Activated naive CD4-positive, alpha-beta T cell treated with anti-CD3 and anti-CD28 coated beads, Interleukin-2, amount 10 ng/mL, durations not matched to agents 7 days and 5 days (primary cell): Measurements from ENCODE around the gene BAHD1.
"Not testable (repeated sequence)": the region's sequence is repeated elsewhere in the genome, so short reads cannot be mapped to it uniquely, and the experiment has no call there.

Experiments
- CTCF ChIA-PET: fragments of 350-600 bp; sonication (Branson Sonifier 250); formaldehyde crosslinking; loops from one replicate; lab custom pipeline; 2021; ENCODE audit warnings: antibody characterized with exemption; lab: Charles Lee
- DNase-seq: peaks from one replicate; pipeline ENCODE4 v3.0.0-alpha.2; 2020
- H3K27ac Mint-ChIP-seq: one replicate; pipeline ENCODE4 v1.8.0; 2021; ENCODE audit warnings: mild to moderate bottlenecking, moderate library complexity, mixed read lengths
- H3K27me3 Mint-ChIP-seq: one replicate; pipeline ENCODE4 v1.8.0; 2021; ENCODE audit warnings: mild to moderate bottlenecking, mixed read lengths
- H3K36me3 Mint-ChIP-seq: one replicate; pipeline ENCODE4 v1.8.0; 2021; ENCODE audit warnings: mixed read lengths
- H3K4me1 Mint-ChIP-seq: one replicate; pipeline ENCODE4 v1.8.0; 2021; ENCODE audit warnings: mixed read lengths
- H3K4me3 Mint-ChIP-seq: one replicate; pipeline ENCODE4 v1.8.0; 2021; ENCODE audit warnings: mild to moderate bottlenecking, moderate library complexity, mixed read lengths
- H3K9me3 Mint-ChIP-seq: one replicate; pipeline ENCODE4 v1.8.0; 2021; ENCODE audit warnings: mixed read lengths

BAHD1 gene

DNA sequence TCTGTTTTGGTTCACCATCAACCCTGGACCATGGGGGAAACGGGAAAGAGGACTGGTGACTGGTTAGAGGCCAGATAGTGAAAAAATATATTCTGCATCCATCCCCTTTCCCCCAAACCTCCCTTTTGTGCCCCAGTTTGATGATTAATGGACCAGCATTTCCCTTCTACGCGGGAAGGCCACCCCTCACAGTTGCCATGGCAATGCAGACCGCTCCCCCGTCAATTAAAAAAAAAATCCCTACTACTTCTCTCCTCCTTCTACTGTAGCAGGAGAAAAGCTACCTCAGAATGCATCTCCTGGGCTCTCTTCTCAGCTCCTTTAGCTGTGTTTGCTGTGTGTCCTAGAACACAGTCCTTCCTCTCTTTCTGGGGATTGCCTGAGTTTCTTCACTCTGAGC is 4.0 kb downstream of the BAHD1 start:
- H3K27me3 Mint-ChIP-seq, result peaks cover 32% of the 10 kb centered on the region
- H3K36me3 Mint-ChIP-seq, result peaks cover 18% of the 10 kb centered on the region
- CTCF ChIA-PET, result interaction anchor here (1.1 to 4.8 kb wide), 2 partner anchors 8 to 62 kb away, joined by 3 to 19 read pairs; no protein-coding TSS in a partner anchor
- H3K9me3 Mint-ChIP-seq, result no peaks in the 10 kb centered on the region
- H3K4me3 Mint-ChIP-seq, result no peak overlapping the region
- no peak overlapping the region for H3K27ac Mint-ChIP-seq
- no peak for DNase-seq
- peaks cover 47% of the 10 kb centered on the region for H3K4me1 Mint-ChIP-seq

- H3K4me3 Mint-ChIP-seq, result no peak overlapping the region
- CTCF ChIA-PET, result interaction anchor here (1.1 kb wide), 1 partner anchor 62 kb away, joined by 3 read pairs; no protein-coding TSS in a partner anchor
- no peak overlapping the region for H3K27ac Mint-ChIP-seq
Observed at GRCh38 chr15:40445421-40445922, 4.7 kb downstream of the BAHD1 start.

DNA sequence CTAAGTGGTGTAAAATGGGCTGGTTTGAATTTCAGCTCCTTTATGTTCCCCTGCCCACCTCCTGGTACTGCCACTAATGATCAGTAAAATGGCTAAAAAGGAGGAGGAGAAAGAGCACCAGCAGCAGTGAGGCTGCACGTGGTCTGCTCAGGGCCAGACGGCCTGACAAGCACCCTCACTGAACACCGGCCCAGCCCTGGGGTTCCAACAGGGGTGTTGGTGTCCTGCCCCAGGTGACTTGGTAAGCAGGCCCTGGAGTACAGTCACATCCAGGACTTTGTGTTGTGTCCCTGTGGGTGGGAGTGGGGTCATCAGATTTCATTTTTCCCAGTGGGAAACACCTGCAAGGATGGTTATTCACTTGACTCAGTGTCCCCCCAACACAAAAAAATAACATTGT is 5.4 kb downstream of the BAHD1 start:
- peaks cover 19% of the 10 kb centered on the region for H3K36me3 Mint-ChIP-seq
- CTCF ChIA-PET, result no interaction called here

More at GRCh38 chr15:40445421-40445922, 4.7 kb downstream of the BAHD1 start:
- no peak for DNase-seq
- peaks cover 49% of the 10 kb centered on the region for H3K4me1 Mint-ChIP-seq
- H3K27me3 Mint-ChIP-seq, result peaks cover 25% of the 10 kb centered on the region
- H3K9me3 Mint-ChIP-seq, result no peaks in the 10 kb centered on the region
- H3K36me3 Mint-ChIP-seq, result peaks cover 19% of the 10 kb centered on the region

GRCh38 chr15:40448354-40448753 is 7.6 kb downstream of the BAHD1 start:
- Mint-ChIP-seq H3K9me3 (no peaks in the 10 kb centered on the region), H3K36me3 (peaks cover 13% of the 10 kb centered on the region), H3K27me3 (peaks cover 5% of the 10 kb centered on the region), H3K27ac (no peak overlapping the region), H3K4me1 (peaks cover 65% of the 10 kb centered on the region), H3K4me3 (no peak overlapping the region)
- no peak for DNase-seq
- CTCF ChIA-PET, result no interaction called here

More for the DNA sequence above, 5.4 kb downstream of the BAHD1 start:
- no peak overlapping the region for H3K27ac Mint-ChIP-seq
- no peak for DNase-seq
- no peaks in the 10 kb centered on the region for H3K9me3 Mint-ChIP-seq
- H3K27me3 Mint-ChIP-seq, result peaks cover 21% of the 10 kb centered on the region
- peaks cover 54% of the 10 kb centered on the region for H3K4me1 Mint-ChIP-seq
- H3K4me3 Mint-ChIP-seq, result no peak overlapping the region

GRCh38 chr15:40449275-40449674 is 8.5 kb downstream of the BAHD1 start:
- H3K36me3 Mint-ChIP-seq, result peaks cover 7% of the 10 kb centered on the region
- no peak overlapping the region for H3K27ac Mint-ChIP-seq
- H3K9me3 Mint-ChIP-seq, result no peaks in the 10 kb centered on the region
- CTCF ChIA-PET, result interaction anchor here (0.8 to 2.1 kb wide), 4 partner anchors 9 to 106 kb away, joined by 3 to 6 read pairs (median 3); no protein-coding TSS in a partner anchor
- no peaks in the 10 kb centered on the region for H3K27me3 Mint-ChIP-seq
- H3K4me3 Mint-ChIP-seq, result no peak overlapping the region
- peaks cover 65% of the 10 kb centered on the region for H3K4me1 Mint-ChIP-seq
- DNase-seq, result no peak

DNA sequence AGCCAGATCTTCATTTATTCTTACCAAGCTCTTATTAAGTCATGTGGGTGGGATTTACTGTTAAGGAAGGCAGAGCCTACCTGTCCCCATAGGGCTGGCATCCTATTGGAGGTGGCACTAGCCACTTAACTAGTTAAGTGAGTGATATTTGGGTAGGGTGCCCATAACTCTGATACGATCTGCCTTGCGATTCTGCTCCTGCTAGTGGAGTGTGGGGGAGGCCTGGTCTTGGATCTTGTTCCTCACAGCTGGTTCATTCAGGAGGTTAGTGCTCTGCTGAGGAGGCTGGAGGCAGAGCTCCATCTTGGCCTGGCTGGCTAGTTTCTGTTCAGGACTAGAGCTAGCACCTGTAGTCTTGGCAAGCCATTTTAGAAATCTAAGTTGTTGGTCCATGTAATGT is 9.3 kb downstream of the BAHD1 start:
- no peak for DNase-seq
- CTCF ChIA-PET, result interaction anchor here (1.1 to 2.1 kb wide), 7 partner anchors 10 to 113 kb away, joined by 3 to 6 read pairs (median 4); partner anchors contain the start of genes BAHD1 and CHST14
- no peak overlapping the region for H3K27ac Mint-ChIP-seq
- peaks cover 7% of the 10 kb centered on the region for H3K36me3 Mint-ChIP-seq
- H3K4me1 Mint-ChIP-seq, result peaks cover 65% of the 10 kb centered on the region
- H3K9me3 Mint-ChIP-seq, result no peaks in the 10 kb centered on the region
- no peak overlapping the region for H3K4me3 Mint-ChIP-seq
- no peaks in the 10 kb centered on the region for H3K27me3 Mint-ChIP-seq

- Mint-ChIP-seq H3K27me3 (no peaks in the 10 kb centered on the region), H3K4me3 (peak overlapping the region; percentile 19), H3K36me3 (peaks cover 7% of the 10 kb centered on the region), H3K27ac (peak overlapping the region; percentile 90), H3K9me3 (no peaks in the 10 kb centered on the region), H3K4me1 (peaks cover 76% of the 10 kb centered on the region)
- CTCF ChIA-PET, result interaction anchor here (1.4 to 3.9 kb wide), 4 partner anchors 9 to 56 kb away, joined by 4 to 19 read pairs (median 8); partner anchors contain the start of genes BAHD1 and CHST14
- DNase-seq, result no peak
Observed at GRCh38 chr15:40451527-40452158, 10.9 kb downstream of the BAHD1 start.

DNA sequence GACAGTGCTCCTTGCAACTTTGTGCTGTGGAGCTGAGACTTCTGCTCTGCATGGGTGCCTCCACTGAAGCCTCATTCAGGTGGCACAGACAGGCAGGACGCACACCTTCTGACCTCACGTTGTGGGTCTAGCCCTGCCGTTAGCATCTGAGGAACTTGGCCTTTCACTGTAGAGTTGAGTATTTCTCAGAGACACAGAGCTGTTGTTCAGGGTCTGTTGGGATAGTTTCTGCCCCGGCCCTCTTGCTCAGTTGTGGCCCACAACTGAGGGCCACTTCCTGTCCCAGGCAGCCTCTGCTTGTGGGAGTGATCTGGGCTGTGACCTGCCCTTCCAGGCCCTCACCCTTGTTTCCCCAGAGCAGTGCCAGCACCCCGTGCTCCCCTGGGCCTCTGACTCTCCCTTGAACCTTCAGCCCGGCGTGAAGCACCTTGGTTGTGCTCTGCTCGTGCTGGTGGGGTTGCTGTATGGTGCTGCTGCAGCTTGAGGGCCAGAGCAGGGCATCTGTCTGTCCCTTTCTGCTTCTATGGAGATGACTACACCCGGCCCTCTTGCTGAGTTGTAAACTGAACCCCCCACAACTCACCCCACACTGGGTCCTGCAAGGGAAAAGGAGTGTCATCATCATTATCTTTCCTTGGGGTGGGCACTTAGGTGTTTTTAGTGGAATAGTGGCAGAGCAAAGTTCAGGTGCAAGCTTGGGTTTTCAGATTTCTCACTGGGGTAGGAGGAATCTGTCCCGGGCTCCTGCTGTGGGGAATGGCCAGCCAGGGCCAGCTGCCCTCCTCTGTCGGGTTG is 11.7 kb downstream of the BAHD1 start:
- H3K27me3 Mint-ChIP-seq, result no peaks in the 10 kb centered on the region
- H3K27ac Mint-ChIP-seq, result peak overlapping the region; percentile 90
- CTCF ChIA-PET, result interaction anchor here (1.5 to 3.9 kb wide), 3 partner anchors 10 to 55 kb away, joined by 3 to 19 read pairs (median 12); partner anchors contain the start of genes BAHD1 and CHST14

DNA sequence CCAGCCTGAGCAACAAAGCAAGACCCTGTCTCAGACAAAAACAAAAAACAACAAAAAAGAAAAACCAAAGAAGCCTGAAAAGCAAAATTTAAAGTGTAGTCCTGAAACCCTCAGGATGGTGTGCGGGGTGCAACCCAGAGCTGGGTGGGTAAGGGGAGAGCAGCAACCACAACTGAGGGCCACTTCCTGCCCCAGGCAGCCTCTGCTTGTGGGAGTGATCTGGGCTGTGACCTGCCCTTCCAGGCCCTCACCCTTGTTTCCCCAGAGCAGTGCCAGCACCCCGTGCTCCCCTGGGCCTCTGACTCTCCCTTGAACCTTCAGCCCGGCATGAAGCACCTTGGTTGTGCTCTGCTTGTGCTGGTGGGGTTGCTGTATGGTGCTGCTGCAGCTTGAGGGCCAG is 13.2 kb downstream of the BAHD1 start:
- H3K4me1 Mint-ChIP-seq, result peaks cover 81% of the 10 kb centered on the region
- H3K27me3 Mint-ChIP-seq, H3K36me3 Mint-ChIP-seq, H3K9me3 Mint-ChIP-seq: not testable (repeated sequence)
- H3K4me3 Mint-ChIP-seq, result peak overlapping the region; percentile 62
- peak; percentile 76 for DNase-seq
- CTCF ChIA-PET, result interaction anchor here (0.7 to 3.9 kb wide), 4 partner anchors 17 to 215 kb away, joined by 3 to 12 read pairs (median 3); partner anchors contain the start of gene CHST14
- peak overlapping the region; percentile 90 for H3K27ac Mint-ChIP-seq

More for the DNA sequence above, 11.7 kb downstream of the BAHD1 start:
- peaks cover 84% of the 10 kb centered on the region for H3K4me1 Mint-ChIP-seq
- H3K36me3 Mint-ChIP-seq, result peaks cover 7% of the 10 kb centered on the region
- DNase-seq, result peak; percentile 45
- H3K4me3 Mint-ChIP-seq, result peak overlapping the region; percentile 62
- H3K9me3 Mint-ChIP-seq, result no peaks in the 10 kb centered on the region

- DNase-seq, result peak; percentile 51
- Mint-ChIP-seq H3K9me3 (no peaks in the 10 kb centered on the region), H3K27ac (peak overlapping the region; percentile 90), H3K36me3 (peaks cover 4% of the 10 kb centered on the region), H3K4me1 (peaks cover 75% of the 10 kb centered on the region), H3K27me3 (no peaks in the 10 kb centered on the region), H3K4me3 (peak overlapping the region; percentile 62)
- CTCF ChIA-PET, result interaction anchor here (0.9 to 3.9 kb wide), 2 partner anchors 22 to 52 kb away, joined by 3 to 12 read pairs; no protein-coding TSS in a partner anchor
Observed at GRCh38 chr15:40454904-40455391, 14.2 kb downstream of the BAHD1 start.

DNA sequence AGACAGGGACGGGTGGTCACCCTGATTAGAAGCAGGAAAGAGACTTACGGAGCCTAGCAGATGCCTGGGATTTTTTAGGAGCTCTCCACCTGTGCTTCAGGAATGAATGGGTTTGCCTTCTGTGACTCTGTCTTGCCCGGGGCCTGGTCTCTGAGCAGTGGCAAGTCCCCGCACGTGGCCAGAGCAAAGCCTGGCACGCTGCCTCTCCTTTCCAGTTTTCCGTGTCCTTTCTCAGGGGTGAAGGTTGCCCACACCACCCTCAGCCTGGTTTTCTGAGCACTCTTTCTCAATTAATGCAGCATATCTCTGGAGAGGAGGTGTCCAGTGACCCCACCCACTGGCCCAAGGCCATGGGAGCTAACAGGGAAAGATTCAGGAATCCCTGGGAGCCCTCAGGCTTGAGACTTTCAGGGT is 15.6 kb downstream of the BAHD1 start:
- peaks cover 63% of the 10 kb centered on the region for H3K4me1 Mint-ChIP-seq
- no peaks in the 10 kb centered on the region for H3K9me3 Mint-ChIP-seq
- H3K4me3 Mint-ChIP-seq, result no peak overlapping the region
- H3K27me3 Mint-ChIP-seq, result no peaks in the 10 kb centered on the region
- DNase-seq, result no peak
- peaks cover 6% of the 10 kb centered on the region for H3K36me3 Mint-ChIP-seq
- CTCF ChIA-PET, result interaction anchor here (1.1 to 1.3 kb wide), 2 partner anchors 14 to 101 kb away, joined by 3 read pairs; no protein-coding TSS in a partner anchor
- peak overlapping the region; percentile 12 for H3K27ac Mint-ChIP-seq

DNA sequence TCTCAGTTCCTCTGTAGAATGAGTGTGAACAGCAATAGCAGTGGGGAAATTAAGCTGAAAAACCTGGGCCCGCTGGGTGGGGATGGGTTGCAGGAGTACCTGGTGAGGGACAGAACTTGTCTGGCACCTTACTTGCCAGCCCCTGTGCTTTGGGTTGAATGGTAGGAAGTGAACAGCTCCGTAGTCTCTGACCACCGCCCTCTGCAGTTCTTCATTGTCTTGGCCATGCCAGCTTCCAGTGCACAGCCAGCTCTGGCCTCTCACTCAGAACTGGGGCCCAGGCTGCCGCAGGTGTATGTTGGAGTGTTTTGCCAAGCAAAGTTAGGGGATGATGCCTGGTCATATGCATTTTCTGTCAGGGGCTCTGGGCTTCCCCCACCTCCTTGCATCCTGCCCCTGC is 16.0 kb downstream of the BAHD1 start:
- Mint-ChIP-seq H3K4me1 (peaks cover 59% of the 10 kb centered on the region), H3K27me3 (no peaks in the 10 kb centered on the region), H3K36me3 (peaks cover 8% of the 10 kb centered on the region), H3K27ac (peak overlapping the region; percentile 12), H3K4me3 (no peak overlapping the region), H3K9me3 (no peaks in the 10 kb centered on the region)
- CTCF ChIA-PET, result interaction anchor here (1.1 to 1.3 kb wide), 3 partner anchors 13 to 102 kb away, joined by 3 read pairs; no protein-coding TSS in a partner anchor
- DNase-seq, result no peak

GRCh38 chr15:40458495-40459371 is 18.0 kb downstream of the BAHD1 start:
- H3K36me3 Mint-ChIP-seq, result peaks cover 16% of the 10 kb centered on the region
- no peak overlapping the region for H3K27ac Mint-ChIP-seq
- DNase-seq, result no peak
- no peaks in the 10 kb centered on the region for H3K27me3 Mint-ChIP-seq
- peaks cover 39% of the 10 kb centered on the region for H3K4me1 Mint-ChIP-seq
- no peak overlapping the region for H3K4me3 Mint-ChIP-seq
- CTCF ChIA-PET, result no interaction called here
- H3K9me3 Mint-ChIP-seq, result no peaks in the 10 kb centered on the region
